ENCODE measurements around the gene KANTR. TPM values are rescaled to one million over a fixed set of nuclear protein-coding genes. Genes with fewer than 3 reads are reported as not detected.

KANTR gene
- total RNA-seq, 2 experiments from 2014 or later = 6.2 to 6.8 TPM

- intact Hi-C loops (cut with DNase I, micrococcal nuclease) = no loop called here
- Histone ChIP-seq H3K9me3 (ENCODE audit: control insufficient read depth in 1 of 2, insufficient read depth in 1 of 2, low read length in 2 of 2) (peaks cover 0 to 4% of the 10 kb centered on the region in 2 experiments), H3K27ac (ENCODE audit: low read depth in 1 of 2, low read length in 2 of 2) (no peak overlapping the region), H3K4me1 (ENCODE audit: insufficient read depth, low read length) (peaks cover 8% of the 10 kb centered on the region), H3K27me3 (ENCODE audit: control insufficient read depth in 1 of 2, insufficient read depth in 2 of 2, low read length in 2 of 2) (no peaks in the 10 kb centered on the region), H3K36me3 (ENCODE audit: insufficient read depth, low read length) (no peaks in the 10 kb centered on the region), H3K4me3 (ENCODE audit: low read length) (no peak overlapping the region)
- POLR2A ChIA-PET = no interaction called here
- Mint-ChIP-seq H3K4me1 (ENCODE audit: low read depth) (peaks cover 23% of the 10 kb centered on the region), H3K27me3 (no peaks in the 10 kb centered on the region), H3K9me3 (no peaks in the 10 kb centered on the region), H3K27ac (no peak overlapping the region), H3K4me3 (no peak overlapping the region), H3K36me3 (ENCODE audit: low read depth) (peaks cover 11% of the 10 kb centered on the region)
- DNase-seq = peak in 2 of 14 experiments; percentile 36 to 40
- ATAC-seq (ENCODE audit: poor library complexity) = no peak
- CTCF ChIA-PET = no interaction called here
- TF ChIP-seq, protein P1, sequence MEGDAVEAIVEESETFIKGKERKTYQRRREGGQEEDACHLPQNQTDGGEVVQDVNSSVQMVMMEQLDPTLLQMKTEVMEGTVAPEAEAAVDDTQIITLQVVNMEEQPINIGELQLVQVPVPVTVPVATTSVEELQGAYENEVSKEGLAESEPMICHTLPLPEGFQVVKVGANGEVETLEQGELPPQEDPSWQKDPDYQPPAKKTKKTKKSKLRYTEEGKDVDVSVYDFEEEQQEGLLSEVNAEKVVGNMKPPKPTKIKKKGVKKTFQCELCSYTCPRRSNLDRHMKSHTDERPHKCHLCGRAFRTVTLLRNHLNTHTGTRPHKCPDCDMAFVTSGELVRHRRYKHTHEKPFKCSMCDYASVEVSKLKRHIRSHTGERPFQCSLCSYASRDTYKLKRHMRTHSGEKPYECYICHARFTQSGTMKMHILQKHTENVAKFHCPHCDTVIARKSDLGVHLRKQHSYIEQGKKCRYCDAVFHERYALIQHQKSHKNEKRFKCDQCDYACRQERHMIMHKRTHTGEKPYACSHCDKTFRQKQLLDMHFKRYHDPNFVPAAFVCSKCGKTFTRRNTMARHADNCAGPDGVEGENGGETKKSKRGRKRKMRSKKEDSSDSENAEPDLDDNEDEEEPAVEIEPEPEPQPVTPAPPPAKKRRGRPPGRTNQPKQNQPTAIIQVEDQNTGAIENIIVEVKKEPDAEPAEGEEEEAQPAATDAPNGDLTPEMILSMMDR (IDR thresholded peaks at IDR 0.05) = no peak
Measured at GRCh38 chrX:53077207-53078197, 16.4 kb upstream of the KANTR start.

- H3K4me3 Mint-ChIP-seq = no peak overlapping the region
- CTCF ChIA-PET = no interaction called here
Measured at GRCh38 chrX:53078943-53079342, 15.0 kb upstream of the KANTR start.

More at GRCh38 chrX:53078943-53079342, 15.0 kb upstream of the KANTR start:
- intact Hi-C loops (cut with DNase I, micrococcal nuclease) = no loop called here
- H3K36me3 ChIP-seq (ENCODE audit: insufficient read depth, low read length) = peaks cover 1% of the 10 kb centered on the region
- POLR2A ChIA-PET = no interaction called here
- H3K4me1 Mint-ChIP-seq (ENCODE audit: low read depth) = peaks cover 30% of the 10 kb centered on the region
- ATAC-seq (ENCODE audit: poor library complexity) (no peak), DNase-seq (no peak)
- H3K27ac ChIP-seq (ENCODE audit: low read depth in 1 of 2, low read length in 2 of 2) = no peak overlapping the region
- H3K9me3 Mint-ChIP-seq = no peaks in the 10 kb centered on the region
- TF ChIP-seq, protein P1 (IDR thresholded peaks at IDR 0.05) = no peak
- peaks cover 25% of the 10 kb centered on the region for H3K36me3 Mint-ChIP-seq (ENCODE audit: low read depth)
- no peak overlapping the region for H3K4me3 ChIP-seq (ENCODE audit: low read length)
- H3K27me3 ChIP-seq (ENCODE audit: control insufficient read depth in 1 of 2, insufficient read depth in 2 of 2, low read length in 2 of 2) = no peaks in the 10 kb centered on the region
- H3K27me3 Mint-ChIP-seq = no peaks in the 10 kb centered on the region
- no peak overlapping the region for H3K27ac Mint-ChIP-seq
- peaks cover 0 to 4% of the 10 kb centered on the region in 2 experiments for H3K9me3 ChIP-seq (ENCODE audit: control insufficient read depth in 1 of 2, insufficient read depth in 1 of 2, low read length in 2 of 2)
- H3K4me1 ChIP-seq (ENCODE audit: insufficient read depth, low read length) = peaks cover 17% of the 10 kb centered on the region
